ENCODE data around the gene STAT6.

Gene STAT6

DNA sequence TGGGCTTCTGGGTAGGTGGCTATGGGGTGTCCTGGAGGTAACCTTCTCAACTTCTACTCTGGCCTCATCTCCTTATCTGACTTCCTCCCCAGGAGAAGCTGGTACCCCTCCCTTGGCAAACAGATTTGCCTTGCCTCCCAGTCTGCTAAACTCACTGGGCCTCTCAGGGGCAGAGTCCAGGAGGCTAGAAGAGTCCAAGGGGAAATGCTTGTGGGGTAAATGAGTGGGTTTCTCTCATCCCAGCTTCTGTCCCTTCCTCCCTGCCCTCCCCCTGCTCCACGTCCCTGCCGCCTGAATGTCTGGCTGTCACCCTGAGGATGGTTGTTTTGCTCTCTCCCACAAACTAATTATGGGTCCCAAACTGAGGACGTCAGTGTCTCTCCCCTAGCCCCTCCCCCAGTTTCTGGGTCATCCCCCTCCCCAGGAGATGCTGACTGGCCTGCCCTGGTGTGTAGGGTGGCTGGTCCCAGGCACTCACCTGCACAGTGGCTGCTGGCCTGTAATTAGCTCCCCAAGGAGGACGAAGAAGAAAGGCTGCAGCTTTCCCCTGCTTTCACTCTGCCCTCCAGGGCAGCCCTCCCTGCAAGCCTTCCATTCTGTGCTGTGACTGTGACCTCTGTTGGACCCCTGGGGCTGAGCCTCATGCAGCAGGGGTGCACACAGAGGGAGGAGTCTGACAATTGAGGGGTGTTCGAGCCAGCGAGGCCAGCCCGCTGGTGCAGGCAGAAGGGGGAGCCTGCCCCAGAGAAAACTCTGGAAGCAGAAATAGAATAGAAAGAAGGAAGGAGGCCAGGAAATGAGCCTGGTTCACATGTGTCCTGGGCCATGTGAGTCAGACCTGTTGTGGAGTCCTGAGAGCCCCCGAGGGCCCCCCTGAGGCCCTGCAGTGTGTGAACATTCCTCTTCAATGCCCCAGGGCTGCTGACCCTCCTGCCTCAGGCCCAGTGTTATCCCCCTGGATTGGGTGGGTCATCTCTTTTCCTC, 36.1 kb upstream of the STAT6 start, which contains the start of gene LRP1-AS:
LRP1-AS (minus strand) TSS at position 659 of the 984 bp plus-strand sequence.
- DNase-seq (ENCODE audit: low read depth in 2 of 2): no peak

DNA sequence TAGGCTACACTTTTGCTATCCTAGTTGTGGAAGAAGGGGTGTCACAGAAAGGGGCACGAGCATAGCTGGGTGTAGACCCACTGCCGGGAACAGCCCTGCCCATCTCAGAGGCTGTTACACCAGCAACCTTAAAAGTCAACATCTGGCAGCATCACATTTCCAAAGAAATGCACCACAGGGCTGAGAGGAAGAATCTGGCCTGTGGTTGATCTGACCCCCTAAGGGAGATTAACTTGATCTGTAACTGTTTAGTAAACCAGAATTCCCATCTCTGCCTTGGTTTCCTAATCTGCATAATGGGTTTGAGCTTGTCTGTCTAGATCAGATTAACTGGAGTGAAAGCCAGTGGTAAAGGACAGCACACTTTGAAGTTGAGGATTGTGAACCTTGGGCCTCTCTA, 34.9 kb upstream of the STAT6 start:
- no peak for DNase-seq (ENCODE audit: low read depth in 2 of 2)

DNA sequence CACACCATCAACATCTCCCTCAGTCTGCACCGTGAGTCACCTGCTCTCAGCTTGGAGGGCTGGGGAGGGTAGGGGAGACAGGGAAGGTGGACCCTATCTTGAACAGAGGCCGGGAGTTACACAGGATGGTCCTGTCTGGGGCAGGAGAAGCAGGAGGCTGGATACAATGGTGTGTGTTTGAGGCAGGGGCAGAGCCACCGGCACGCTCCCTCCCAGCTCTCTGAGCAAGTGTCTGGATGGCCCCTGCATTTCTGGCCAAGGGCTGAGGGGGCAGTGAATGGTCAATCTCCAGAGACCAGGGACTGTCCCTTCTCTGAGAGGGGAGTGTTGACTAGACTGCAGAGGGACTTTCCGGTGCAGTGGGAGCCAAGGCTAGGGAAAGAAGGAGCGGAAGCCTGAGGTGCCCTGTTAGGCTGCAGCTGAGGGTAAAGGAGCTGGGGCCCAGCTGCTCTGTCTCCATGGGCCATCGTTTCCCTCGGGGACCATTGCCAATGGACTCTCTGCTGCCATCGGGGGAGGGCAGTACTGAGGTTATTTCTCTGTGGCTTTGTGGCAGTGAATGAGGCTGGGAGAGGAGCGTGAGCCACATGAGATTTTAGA, 34.4 kb upstream of the STAT6 start:
- DNase-seq (ENCODE audit: low read depth in 2 of 2): no peak

DNA sequence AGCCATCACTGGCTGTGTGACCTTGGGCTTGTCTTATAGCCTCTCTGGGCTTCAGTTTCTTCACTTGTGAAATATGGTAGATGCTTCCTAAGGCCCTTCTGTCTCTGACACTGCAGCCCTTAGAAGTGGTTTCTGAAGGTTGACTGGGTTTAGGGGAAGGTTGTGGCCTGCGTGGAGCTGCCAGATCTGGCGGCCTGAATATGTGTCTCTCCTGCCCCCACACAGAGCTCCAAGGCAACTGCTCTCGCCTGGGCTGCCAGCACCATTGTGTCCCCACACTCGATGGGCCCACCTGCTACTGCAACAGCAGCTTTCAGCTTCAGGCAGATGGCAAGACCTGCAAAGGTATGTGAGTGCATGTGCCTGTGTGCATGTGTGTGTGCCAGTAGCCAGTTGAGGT, 32.3 kb upstream of the STAT6 start:
- no peak for DNase-seq (ENCODE audit: low read depth in 2 of 2)

DNA sequence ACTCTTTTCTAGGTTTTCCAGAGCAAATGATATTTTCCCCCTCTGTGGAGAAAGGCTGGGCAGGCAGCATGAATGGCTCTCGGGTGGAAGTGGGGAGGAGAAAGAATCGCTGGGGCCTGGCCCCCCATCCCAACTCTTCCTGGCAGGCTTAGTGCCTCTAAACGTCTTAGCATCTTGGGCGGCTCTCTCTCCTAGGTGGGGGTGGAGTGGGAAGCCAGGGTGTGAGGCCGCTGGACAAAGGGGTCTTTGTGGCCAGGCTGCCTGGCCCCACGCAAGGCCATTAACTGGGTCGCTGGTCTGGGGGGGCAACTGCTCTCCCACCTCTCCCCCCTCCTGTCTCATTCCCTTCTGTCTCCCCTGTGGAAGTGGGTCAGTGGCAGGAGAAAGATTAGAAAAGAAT, 31.6 kb upstream of the STAT6 start:
- DNase-seq (ENCODE audit: low read depth in 2 of 2): no peak

DNA sequence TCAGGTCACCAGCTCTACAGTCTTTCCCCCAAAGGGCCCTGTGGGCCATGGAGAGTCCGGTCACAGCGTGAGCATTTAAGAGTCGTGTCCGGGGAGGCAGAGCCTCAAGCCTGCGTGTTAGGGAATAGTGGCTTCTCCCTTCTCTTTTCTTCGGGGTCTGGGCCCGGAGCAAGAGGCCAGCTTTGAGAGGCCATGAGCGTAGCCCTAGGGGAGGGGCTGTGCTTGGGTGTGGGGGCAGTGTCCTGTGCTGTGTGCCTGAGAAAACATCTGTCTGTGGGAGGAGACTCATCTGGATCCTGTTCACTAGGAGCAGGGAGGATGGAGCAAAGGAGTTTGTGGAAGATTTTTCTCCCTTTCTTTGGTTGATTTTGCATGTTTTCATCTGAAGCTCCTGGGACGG, 31.0 kb upstream of the STAT6 start:
- DNase-seq (ENCODE audit: low read depth in 2 of 2): no peak

DNA sequence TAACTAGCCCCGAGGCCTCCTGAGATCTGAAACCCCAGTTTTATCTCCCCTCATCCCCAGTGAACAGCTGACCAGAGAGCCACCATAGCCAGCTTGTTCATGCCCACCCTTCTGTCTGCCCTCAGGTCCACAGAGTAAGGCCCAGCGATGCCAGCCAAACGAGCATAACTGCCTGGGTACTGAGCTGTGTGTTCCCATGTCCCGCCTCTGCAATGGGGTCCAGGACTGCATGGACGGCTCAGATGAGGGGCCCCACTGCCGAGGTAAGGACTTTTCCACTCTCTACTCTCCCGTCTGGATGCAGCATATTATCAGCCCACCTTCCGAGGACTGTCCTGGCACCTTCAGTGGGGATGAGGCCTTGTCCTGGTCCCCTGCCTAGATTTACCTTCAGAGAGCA, 30.1 kb upstream of the STAT6 start:
- no peak for DNase-seq (ENCODE audit: low read depth in 2 of 2)

DNA sequence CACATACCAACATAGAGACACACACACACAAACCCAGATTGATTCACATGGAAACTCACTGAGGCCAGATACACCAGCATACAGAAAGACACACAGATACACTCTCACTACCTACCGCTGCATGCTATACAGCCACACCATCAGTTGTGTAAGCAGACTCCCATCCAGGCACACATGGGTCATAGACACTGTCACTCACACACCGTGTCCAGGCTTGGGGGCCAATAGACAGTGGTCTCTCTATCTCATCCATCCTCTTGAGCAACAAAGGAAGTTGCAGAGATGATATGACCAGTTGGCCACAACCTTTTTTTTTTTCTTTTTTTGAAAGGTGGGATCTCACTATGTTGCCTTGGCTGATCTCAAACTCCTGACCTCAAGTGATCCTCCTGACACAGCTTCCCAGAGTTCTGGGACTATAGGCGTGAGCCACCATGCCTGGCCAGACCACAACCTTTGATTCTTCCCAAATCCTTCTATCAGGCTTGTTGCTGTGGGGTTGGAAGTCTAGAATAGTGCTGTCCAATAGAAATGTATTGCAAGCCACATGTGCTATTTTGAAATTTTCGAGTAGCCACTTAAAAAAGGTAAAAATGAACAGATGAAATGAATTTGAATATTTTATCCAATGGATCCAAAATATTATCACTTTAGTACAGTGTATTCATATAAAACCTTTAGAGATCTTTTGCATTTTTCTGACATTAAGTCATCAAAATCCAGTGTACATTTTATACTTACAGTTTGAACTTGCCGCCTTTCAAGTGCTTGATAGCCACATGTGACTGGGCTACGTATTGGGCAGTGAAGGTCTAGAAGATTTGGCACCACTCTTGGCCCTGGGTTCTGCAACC, 28.9 kb upstream of the STAT6 start:
- no peak for DNase-seq (ENCODE audit: low read depth in 2 of 2)

DNA sequence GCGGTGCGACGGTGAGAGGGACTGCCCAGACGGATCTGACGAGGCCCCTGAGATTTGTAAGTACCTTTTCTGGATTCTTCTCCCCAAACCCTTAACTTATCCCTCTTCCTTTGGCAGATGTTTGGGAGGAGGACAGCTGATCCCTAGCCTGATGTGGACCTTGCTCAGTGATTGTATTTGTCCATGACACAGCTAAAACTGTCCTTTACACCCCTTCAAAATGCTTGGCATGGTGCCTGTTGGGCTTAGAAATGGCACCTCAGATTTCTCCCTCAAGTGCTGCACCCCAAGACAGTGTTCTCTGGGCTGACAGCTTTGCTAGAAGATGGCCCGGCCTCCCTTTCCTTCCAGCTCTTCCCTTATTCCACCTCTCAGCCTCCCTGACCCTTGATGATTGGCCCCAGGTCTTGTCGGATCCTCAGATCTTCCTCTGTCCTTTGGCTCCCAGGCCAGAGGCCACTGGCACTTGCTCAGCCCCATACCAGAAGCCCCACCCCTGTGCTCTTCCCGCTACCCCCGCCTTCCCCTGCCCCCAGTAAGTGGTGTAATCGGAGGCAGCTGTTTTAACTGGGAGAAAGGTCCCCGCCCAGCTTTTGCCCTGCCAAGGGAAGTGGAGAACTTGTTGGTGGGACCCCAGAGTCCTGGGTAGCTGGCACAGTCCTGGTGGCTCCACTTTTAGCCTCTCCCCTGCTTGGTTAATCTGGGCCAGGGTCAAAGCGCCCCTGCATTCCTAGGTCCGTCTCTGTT, 27.5 kb upstream of the STAT6 start:
- DNase-seq (ENCODE audit: low read depth in 2 of 2): no peak

DNA sequence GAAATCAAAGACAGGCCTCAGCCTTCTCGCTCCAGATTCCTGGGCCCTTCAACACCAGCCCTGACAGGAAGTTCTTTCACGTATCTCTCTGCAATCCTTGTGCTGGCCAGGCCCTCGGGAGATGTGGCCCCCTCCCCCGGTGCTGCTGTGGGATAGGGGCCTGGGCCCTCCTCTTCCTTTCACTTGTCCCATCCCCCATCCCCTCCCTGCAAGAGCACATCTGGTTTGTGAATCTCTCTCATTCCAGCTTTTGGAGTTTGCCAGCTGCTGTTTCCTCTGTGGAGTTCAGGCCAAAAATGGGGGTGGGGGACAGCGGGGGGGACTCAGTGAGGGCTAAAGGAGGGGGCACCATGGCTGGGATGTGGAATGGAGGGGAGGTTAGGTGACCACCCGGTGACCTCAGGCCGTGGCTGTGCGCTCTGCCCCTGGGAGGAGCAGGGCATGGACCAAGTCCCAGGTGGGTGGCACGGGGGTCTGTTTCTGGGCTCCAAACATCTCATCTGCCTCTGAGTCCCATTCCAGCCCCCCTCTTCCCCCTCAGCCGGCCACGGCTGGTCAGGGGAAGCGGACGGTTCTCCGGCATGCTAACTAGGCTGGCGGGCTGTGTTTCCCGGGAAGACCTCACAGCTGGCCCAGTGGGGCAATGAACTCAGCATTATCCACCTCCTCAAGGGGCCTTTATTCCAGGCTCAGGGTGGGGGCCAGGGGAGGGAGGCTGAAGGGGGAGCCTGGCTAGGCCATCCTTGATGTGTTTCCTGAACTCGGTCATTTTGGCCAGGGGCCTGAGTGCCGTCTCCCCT, 24.6 kb upstream of the STAT6 start:
- DNase-seq (ENCODE audit: low read depth in 2 of 2): no peak

DNA sequence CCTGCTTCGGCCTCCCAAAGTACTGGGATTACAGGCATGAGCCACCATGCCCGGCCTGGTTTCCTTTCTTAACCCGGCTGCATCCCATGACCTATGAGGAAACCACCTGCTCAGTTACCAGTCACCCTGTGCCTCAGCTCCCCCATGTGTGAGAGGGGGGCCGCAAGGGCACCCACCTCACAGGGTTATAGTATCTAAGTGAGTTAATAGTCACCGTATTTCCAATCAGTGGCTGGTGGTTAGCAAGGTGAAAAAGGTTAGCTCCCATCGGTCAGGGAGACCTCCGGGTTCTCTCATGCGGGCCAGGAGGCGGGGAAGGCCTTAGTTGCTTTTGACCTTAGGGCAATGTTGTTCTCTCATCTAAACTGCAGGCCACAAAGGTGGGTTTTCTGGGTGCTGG, 23.8 kb upstream of the STAT6 start:
- DNase-seq (ENCODE audit: low read depth in 2 of 2): no peak

DNA sequence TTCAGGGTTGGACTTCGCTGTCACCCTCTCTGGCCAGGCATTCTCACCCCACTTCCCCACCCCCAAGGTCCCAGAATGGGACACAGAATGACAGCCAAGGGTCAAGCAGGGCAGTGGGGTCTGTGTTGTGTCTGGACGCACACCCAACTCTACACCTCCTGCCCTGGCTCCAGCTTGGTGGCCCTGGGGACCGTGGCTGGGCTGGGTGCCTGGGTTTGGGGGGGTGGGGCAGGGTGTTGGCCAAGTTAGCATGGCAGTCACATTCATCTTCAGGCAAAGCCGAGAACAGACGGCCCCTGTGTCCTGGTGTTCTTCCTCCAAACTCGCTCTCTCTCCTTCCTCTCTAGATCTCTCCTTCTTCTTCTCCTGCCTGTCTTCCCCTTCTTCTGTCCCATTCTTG, 22.8 kb upstream of the STAT6 start:
- no peak for DNase-seq (ENCODE audit: low read depth in 2 of 2)

DNA sequence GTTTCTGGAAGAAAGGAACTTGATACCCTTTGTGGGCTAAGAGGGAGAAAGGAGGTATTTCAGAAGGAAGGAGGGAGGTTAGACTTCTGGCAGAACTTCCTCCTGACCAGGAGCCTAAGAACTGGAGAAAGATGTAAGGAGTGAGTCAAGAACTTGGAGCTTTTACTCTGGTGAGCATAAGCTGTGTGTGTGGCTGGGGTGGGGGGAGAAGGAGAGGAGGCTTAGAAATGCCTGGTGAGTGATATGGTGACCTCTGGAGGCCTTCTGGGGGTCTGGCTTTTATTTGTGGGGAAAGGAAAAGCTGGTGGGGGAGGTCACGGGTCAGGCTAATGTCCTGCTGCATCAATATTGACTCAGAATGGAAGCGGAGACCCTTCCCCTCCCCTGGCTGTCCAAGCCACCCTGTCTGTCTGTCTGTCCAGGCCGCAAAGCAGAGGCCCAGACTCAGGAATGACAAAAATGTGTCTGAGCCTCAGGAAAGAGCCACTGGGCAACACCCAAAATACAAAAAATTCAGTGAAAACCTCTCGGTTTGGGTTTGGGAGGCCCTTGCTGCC, 21.9 kb upstream of the STAT6 start:
- no peak for DNase-seq (ENCODE audit: low read depth in 2 of 2)

DNA sequence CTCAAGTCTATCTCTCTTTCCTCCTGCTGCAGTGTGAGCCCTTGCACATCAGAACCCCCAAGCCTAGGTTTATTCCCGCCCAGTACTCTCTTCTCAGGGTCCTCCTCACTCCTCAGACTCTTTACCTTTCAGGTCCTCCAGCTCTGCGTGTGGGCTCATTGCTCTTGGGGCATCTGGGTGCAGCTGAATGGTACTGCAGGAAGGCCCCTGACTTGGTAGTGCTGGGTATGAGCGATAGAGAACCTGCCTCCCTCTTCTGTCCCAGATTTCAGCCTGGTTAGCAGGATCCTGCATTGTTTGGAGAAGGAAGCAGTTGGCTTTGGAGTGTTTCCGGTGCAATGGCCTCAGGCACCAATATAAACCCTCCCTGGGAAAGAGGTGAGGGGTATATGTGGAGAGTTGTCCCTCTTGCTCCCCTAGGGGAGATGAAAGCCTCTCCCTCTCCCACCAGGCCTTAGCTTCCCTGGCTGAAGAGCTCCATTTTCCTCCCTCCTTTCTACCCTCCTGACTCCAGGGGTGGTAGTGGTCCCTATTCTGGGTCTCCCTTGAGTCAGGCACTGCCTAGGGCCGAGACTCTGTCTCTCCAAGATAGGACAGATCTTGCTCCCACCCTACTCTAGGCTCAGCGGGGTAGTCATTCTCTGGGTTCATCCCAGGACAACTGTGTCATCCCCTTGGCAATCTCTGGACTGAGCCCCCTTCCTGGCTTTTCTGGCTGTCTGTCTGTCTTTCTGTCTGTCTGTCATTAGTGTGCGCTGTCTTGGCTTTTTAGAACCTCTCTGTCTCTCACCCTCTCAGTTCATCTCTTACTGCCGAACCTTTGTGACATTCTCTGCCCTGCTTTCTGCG, 21.0 kb upstream of the STAT6 start:
- DNase-seq (ENCODE audit: low read depth in 2 of 2): no peak

DNA sequence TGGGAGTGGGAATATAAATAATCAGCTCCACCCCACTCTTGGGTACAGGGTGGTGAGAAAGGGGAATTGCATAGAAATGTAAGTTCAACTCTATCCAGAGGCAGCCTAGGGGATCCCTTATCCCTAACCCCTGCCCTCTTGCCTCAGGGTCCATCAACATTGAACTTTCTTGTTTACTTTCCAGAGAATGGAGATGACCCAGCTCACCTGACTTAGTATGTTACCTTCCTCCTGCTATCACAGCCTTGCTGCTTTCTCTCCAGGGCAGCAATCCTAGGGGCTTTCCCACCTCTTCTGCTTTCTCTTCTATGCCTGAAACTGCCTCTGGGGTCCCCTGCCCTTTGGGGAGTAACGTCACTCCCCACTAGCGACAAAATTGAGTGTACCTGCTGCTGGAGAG, 19.8 kb upstream of the STAT6 start:
- DNase-seq (ENCODE audit: low read depth in 2 of 2): no peak

DNA sequence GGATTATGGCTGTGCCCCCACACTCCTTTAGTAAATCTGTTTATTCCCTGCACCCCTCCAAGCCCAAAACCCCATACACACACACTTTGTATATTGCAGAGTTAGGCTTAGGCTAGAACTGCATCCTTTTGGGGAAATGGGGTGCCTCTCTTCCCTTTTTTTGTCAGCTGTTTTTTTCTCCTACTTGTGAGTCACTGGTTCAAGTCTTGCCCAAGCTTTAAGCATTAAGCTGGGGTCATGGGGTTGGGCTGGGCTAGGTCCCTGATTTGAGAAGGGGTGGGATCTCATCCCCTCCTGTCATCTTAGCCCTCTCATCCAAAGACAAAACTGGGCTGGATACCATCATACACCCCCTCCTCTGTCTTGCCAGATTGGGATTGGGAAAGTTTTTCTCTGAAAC, 18.7 kb upstream of the STAT6 start:
- no peak for DNase-seq (ENCODE audit: low read depth in 2 of 2)

DNA sequence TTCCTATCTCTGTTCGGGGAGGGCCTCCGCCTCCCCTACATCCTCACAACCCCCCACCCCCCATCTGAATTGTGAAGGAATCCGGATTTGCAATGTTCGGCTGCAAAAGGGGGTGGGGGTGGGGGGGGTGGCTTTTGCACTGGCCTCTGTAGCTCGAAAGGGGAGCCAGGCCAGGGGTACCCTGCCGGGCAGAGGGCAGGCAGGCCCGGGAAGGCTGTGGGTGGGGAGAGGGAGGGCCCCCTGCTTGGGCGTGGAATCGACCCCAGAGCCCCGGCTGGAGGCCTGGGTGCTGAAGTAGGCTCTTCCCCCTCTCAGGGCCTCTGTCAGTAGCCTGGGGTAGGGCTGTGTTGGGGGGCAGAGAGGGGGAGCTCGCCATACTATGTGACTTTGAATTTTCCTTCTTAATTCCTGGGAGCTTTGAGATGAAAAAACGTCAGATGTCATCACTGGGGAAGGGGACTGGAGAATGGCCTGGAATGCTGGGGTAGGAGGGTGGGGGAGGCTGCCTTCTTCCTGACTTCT, 18.2 kb upstream of the STAT6 start:
- DNase-seq (ENCODE audit: low read depth in 2 of 2): no peak

DNA sequence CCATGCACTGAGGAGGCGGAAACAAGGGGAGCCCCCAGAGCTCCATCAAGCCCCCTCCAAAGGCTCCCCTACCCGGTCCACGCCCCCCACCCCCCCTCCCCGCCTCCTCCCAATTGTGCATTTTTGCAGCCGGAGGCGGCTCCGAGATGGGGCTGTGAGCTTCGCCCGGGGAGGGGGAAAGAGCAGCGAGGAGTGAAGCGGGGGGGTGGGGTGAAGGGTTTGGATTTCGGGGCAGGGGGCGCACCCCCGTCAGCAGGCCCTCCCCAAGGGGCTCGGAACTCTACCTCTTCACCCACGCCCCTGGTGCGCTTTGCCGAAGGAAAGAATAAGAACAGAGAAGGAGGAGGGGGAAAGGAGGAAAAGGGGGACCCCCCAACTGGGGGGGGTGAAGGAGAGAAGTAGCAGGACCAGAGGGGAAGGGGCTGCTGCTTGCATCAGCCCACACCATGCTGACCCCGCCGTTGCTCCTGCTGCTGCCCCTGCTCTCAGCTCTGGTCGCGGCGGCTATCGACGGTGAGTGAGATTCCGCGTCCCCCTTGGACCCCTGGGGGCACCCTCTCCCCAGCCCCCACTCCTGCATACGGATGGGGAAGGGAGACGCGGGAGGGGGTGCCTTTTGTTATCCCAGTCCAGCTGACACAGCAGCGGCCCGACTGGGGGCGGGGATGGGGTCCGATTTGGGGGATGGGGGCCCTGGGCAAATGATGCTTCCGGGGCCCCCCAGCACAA, 17.5 kb upstream of the STAT6 start:
- DNase-seq (ENCODE audit: low read depth in 2 of 2): no peak

Measured in stimulated activated CD8-positive, alpha-beta memory T cell treated with anti-CD3 and anti-CD28 coated beads, Interleukin-15, amount 100 ng/mL, for 48 hours (primary cell).